ENCODE measurements around the gene WDR7. TPM values are rescaled to one million over a fixed set of nuclear protein-coding genes. Genes with fewer than 3 reads are reported as not detected.

Gene WDR7
- total RNA-seq, 1 experiment from 2014 or later: 11.5 TPM

GRCh38 chr18:56861244-56861643 lies 210.1 kb downstream of the WDR7 start:
- intact Hi-C loops (cut with micrococcal nuclease): no loop called here
- H3K4me1 ChIP-seq (ENCODE audit: control insufficient read depth in 1 of 2, insufficient read depth in 2 of 2, low read length in 2 of 2): no peaks in the 10 kb centered on the region
- no peak overlapping the region for H3K4me2 ChIP-seq (ENCODE audit: low read length)
- ATAC-seq (no peak), DNase-seq (ENCODE audit: low read depth, low spot score) (no peak)
- no peak overlapping the region for H2AFZ ChIP-seq (ENCODE audit: low read depth, low read length, poor library complexity, severe bottlenecking)
- H3K9me2 ChIP-seq (ENCODE audit: insufficient read depth): no peaks in the 10 kb centered on the region
- H3K9ac ChIP-seq (ENCODE audit: low read length): no peak overlapping the region
- no peaks in the 10 kb centered on the region for H4K20me1 ChIP-seq (ENCODE audit: insufficient read depth)
- H3K79me2 ChIP-seq (ENCODE audit: insufficient read depth, low read length): no peaks in the 10 kb centered on the region
- no peaks in the 10 kb centered on the region for H3K27me3 ChIP-seq (ENCODE audit: insufficient read depth, low read length)
- H3K9me3 ChIP-seq (ENCODE audit: control insufficient read depth in 1 of 2, insufficient read depth in 1 of 2, low read depth in 1 of 2, low read length in 2 of 2): no peaks in the 10 kb centered on the region
- H3K36me3 ChIP-seq (ENCODE audit: control insufficient read depth in 1 of 2, insufficient read depth in 2 of 2, low read length in 2 of 2): no peaks in the 10 kb centered on the region
- RAD21 ChIA-PET (ENCODE audit: low non-redundant PET in 1 of 2, low total read pairs in 2 of 2, uncharacterized antibody in 2 of 2, unreplicated experiment in 2 of 2): no interaction called here
- CTCF ChIA-PET: interaction anchor here (1.4 kb wide), 1 partner anchor 8 kb away, joined by 5 read pairs; no protein-coding TSS in a partner anchor
- TF ChIP-seq ZNF274 (IDR thresholded peaks at IDR 0.05; ENCODE audit: low read depth, low read length): no peak
- TF ChIP-seq YY1 (IDR thresholded peaks at IDR 0.05; ENCODE audit: extremely low read depth, insufficient replicate concordance, low read depth, low read length): no peak
- TF ChIP-seq POLR2AphosphoS5 (IDR thresholded peaks at IDR 0.05; ENCODE audit: low read depth, low read length): no peak
- TF ChIP-seq POLR2A (IDR thresholded peaks at IDR 0.05; ENCODE audit: borderline replicate concordance, extremely low read depth, insufficient read depth, insufficient read length): no peak
- no peak for TF ChIP-seq ELF1 (IDR thresholded peaks at IDR 0.05; ENCODE audit: borderline replicate concordance, low read depth)
- TF ChIP-seq MAX (IDR thresholded peaks at IDR 0.05): no peak
- TF ChIP-seq ATF3 (IDR thresholded peaks at IDR 0.05): no peak
- no peak for TF ChIP-seq SRF (IDR thresholded peaks at IDR 0.05; ENCODE audit: low read depth)
- TF ChIP-seq ZBTB33 (IDR thresholded peaks at IDR 0.05; ENCODE audit: extremely low read depth, insufficient replicate concordance, low read length): no peak
- POLR2A ChIA-PET: no interaction called here
- H3K4me3 ChIP-seq (replicated peaks in 1 of 2; ENCODE audit: low read depth in 1 of 2, low read length in 2 of 2): no peak overlapping the region
- no peak overlapping the region for H3K27ac ChIP-seq (ENCODE audit: low read depth, low read length)
- BruUV-seq (replicated peaks): no TSS peak
